BE2C (cell line): ENCODE measurements around the gene OR6B2.

Experiments
- DNase-seq: peaks from one replicate; pipeline ENCODE4 v3.0.0-alpha.2; 2020
- H3K27me3 ChIP-seq: fragments of 250-450 bp; sonication (Bioruptor Pico); 2 replicates; pipeline ENCODE4 v1.5.1; 2020; ENCODE audit warnings: mild to moderate bottlenecking
- H3K36me3 ChIP-seq: fragments of 250-450 bp; sonication (Bioruptor Pico); 2 replicates; pipeline ENCODE4 v1.5.1; 2020; ENCODE audit warnings: mild to moderate bottlenecking
- H3K4me1 ChIP-seq: fragments of 250-450 bp; sonication (Bioruptor Pico); 2 replicates; pipeline ENCODE4 v1.5.1; 2020
- H3K4me3 ChIP-seq: 2 replicates; pipeline ENCODE4 v1.5.1; 2011; ENCODE audit warnings: low read depth, low read length
- H3K9me3 ChIP-seq: fragments of 250-450 bp; sonication (Bioruptor Pico); 2 replicates; pipeline ENCODE4 v1.5.1; 2020
- CTCF ChIP-seq: IDR thresholded peaks from 2 replicates; pipeline ENCODE4 v1.5.1; 2012; ENCODE audit warnings: mild to moderate bottlenecking, low read depth, low read length

Gene OR6B2

GRCh38 chr2:240043279-240043989 is 13.2 kb upstream of the OR6B2 start:
- TF ChIP-seq CTCF: no peak
- Histone ChIP-seq H3K36me3 (no peaks in the 10 kb centered on the region), H3K27me3 (peaks cover 76% of the 10 kb centered on the region), H3K4me1 (no peaks in the 10 kb centered on the region), H3K9me3 (no peaks in the 10 kb centered on the region), H3K4me3 (no peak overlapping the region)
- DNase-seq: no peak

- Histone ChIP-seq H3K36me3 (no peaks in the 10 kb centered on the region), H3K9me3 (no peaks in the 10 kb centered on the region), H3K4me1 (no peaks in the 10 kb centered on the region), H3K4me3 (no peak overlapping the region), H3K27me3 (peaks cover 74% of the 10 kb centered on the region)
- TF ChIP-seq CTCF: no peak
- DNase-seq: no peak
Observed at GRCh38 chr2:240042740-240043139, 12.5 kb upstream of the OR6B2 start.

GRCh38 chr2:240041363-240041762 is 11.1 kb upstream of the OR6B2 start:
- Histone ChIP-seq H3K4me1 (no peaks in the 10 kb centered on the region), H3K9me3 (no peaks in the 10 kb centered on the region), H3K4me3 (no peak overlapping the region), H3K36me3 (no peaks in the 10 kb centered on the region), H3K27me3 (peaks cover 71% of the 10 kb centered on the region)
- TF ChIP-seq CTCF: no peak
- no peak for DNase-seq

GRCh38 chr2:240037358-240037757 is 7.1 kb upstream of the OR6B2 start:
- Histone ChIP-seq H3K9me3 (no peaks in the 10 kb centered on the region), H3K4me1 (no peaks in the 10 kb centered on the region), H3K4me3 (no peak overlapping the region), H3K27me3 (peaks cover 78% of the 10 kb centered on the region), H3K36me3 (no peaks in the 10 kb centered on the region)
- no peak for DNase-seq
- no peak for TF ChIP-seq CTCF

- Histone ChIP-seq H3K27me3 (peaks cover 73% of the 10 kb centered on the region), H3K4me1 (no peaks in the 10 kb centered on the region), H3K36me3 (no peaks in the 10 kb centered on the region), H3K9me3 (no peaks in the 10 kb centered on the region), H3K4me3 (no peak overlapping the region)
- no peak for TF ChIP-seq CTCF
- DNase-seq: no peak
Observed at GRCh38 chr2:240033330-240033678, 3.1 kb upstream of the OR6B2 start.

- H3K27me3 ChIP-seq: peaks cover 69% of the 10 kb centered on the region
- no peak overlapping the region for H3K4me3 ChIP-seq
- DNase-seq: no peak
- H3K9me3 ChIP-seq: no peaks in the 10 kb centered on the region
- H3K4me1 ChIP-seq: no peaks in the 10 kb centered on the region
- H3K36me3 ChIP-seq: no peaks in the 10 kb centered on the region
- no peak for TF ChIP-seq CTCF
Observed at GRCh38 chr2:240032406-240033329, 2.4 kb upstream of the OR6B2 start.
